Activated naive CD4-positive, alpha-beta T cell treated with anti-CD3 and anti-CD28 coated beads, Interleukin-2, amount 10 ng/mL, durations not matched to agents 7 days and 5 days (primary cell): ENCODE measurements around the gene STIM1.

Experiments used
- CTCF ChIA-PET: fragments of 350-600 bp; sonication (Branson Sonifier 250); formaldehyde crosslinking; loops from one replicate; lab custom pipeline; 2021; ENCODE audit warnings: antibody characterized with exemption; lab: Charles Lee
- DNase-seq: peaks from one replicate; pipeline ENCODE4 v3.0.0-alpha.2; 2020
- H3K27ac Mint-ChIP-seq: one replicate; pipeline ENCODE4 v1.8.0; 2021; ENCODE audit warnings: mild to moderate bottlenecking, moderate library complexity, mixed read lengths
- H3K27me3 Mint-ChIP-seq: one replicate; pipeline ENCODE4 v1.8.0; 2021; ENCODE audit warnings: mild to moderate bottlenecking, mixed read lengths
- H3K36me3 Mint-ChIP-seq: one replicate; pipeline ENCODE4 v1.8.0; 2021; ENCODE audit warnings: mixed read lengths
- H3K4me1 Mint-ChIP-seq: one replicate; pipeline ENCODE4 v1.8.0; 2021; ENCODE audit warnings: mixed read lengths
- H3K4me3 Mint-ChIP-seq: one replicate; pipeline ENCODE4 v1.8.0; 2021; ENCODE audit warnings: mild to moderate bottlenecking, moderate library complexity, mixed read lengths
- H3K9me3 Mint-ChIP-seq: one replicate; pipeline ENCODE4 v1.8.0; 2021; ENCODE audit warnings: mixed read lengths

STIM1 gene

DNA sequence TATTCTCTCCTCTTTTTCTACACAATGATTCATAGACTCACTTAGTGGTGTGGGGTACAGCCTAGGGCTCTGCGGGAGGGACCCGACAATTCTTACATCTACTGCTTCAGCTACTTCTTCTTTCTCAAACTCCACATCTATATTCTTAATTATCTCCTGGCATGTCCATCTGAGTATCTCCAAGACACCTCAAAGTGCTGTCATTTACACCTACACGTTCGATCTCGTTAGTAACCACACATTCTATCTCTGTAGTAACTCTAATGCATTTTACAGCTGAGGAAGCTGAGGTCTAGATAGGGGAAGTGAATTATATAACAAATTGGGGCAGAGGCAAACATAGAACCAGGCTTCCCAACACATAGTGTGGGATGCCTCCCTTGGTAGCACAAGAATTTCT is 211.4 kb downstream of the STIM1 start:
- H3K36me3 Mint-ChIP-seq: peaks cover 20% of the 10 kb centered on the region
- no peak overlapping the region for H3K27ac Mint-ChIP-seq
- peaks cover 36% of the 10 kb centered on the region for H3K4me1 Mint-ChIP-seq
- no peaks in the 10 kb centered on the region for H3K9me3 Mint-ChIP-seq
- no peaks in the 10 kb centered on the region for H3K27me3 Mint-ChIP-seq
- DNase-seq: no peak
- no peak overlapping the region for H3K4me3 Mint-ChIP-seq
- CTCF ChIA-PET: interaction anchor here (1.7 to 12.0 kb wide), 3 partner anchors 140 to 218 kb away, joined by 4 to 169 read pairs (median 7); partner anchors contain the start of gene STIM1

DNA sequence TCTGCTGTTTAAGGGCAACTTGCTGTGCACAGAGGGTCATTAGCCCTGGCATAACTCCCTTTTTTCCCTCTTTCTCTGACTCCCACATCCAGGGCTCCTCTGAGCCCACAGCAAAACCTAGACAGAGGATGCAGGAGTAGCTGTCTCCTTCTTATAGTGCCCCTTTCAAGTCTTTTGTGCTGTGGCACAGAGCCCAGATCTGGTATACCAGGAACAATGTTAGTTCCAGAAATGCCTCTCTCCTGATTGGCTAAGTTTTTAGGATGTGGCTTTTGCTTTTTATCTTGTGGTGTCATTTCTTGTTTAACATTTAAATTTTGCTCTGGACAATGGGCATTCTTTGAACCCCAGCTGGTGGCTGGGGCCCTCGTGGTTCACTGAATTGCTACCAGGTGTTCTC is 213.5 kb downstream of the STIM1 start:
- no peaks in the 10 kb centered on the region for H3K27me3 Mint-ChIP-seq
- H3K4me3 Mint-ChIP-seq: no peak overlapping the region
- H3K36me3 Mint-ChIP-seq: peaks cover 28% of the 10 kb centered on the region
- no peak for DNase-seq
- H3K27ac Mint-ChIP-seq: no peak overlapping the region
- CTCF ChIA-PET: interaction anchor here (1.5 to 12.0 kb wide), 5 partner anchors 142 to 230 kb away, joined by 4 to 169 read pairs (median 7); partner anchors contain the start of genes RHOG and STIM1
- H3K4me1 Mint-ChIP-seq: peaks cover 48% of the 10 kb centered on the region
- no peaks in the 10 kb centered on the region for H3K9me3 Mint-ChIP-seq

DNA sequence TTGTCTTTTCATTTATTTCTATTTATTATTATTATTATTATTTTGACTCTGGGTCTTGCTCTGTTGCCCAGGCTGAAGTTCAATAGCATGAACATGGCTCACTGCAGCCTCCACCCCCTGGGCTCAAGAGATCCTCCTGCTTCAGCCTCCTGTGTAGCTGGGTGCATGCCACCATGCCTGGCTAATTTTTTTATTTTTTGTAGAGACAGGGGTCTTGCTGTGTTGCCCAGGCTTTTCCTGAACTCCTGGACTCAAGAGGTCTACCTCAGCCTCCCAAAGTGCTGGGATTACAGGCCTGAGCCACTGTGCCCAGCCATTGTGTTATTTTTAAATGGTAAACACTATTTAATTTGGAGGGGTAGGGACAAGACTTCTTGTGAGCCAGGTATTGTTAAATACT is 215.9 kb downstream of the STIM1 start:
- no peak overlapping the region for H3K27ac Mint-ChIP-seq
- DNase-seq: no peak

DNA sequence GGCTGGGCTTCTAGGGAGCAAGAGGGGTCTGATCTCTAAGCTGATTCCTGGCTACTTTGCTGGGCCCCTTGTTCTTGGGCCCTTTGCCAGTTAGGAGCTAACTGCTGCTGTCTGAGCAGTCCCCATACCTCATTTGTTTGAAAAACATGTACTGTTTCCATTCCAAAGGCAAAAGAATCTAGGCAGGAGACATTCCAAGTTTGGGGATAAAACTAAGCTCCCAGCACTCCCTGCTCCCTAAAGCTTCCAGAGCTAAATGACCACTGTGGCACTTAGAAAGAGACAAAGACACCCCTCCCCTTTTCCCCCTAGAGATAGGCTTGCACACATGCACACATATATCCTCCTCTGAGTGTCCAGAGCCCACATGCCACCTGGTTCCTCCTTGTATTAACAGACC is 216.4 kb downstream of the STIM1 start:
- Mint-ChIP-seq H3K9me3 (no peaks in the 10 kb centered on the region), H3K4me3 (no peak overlapping the region), H3K4me1 (peaks cover 39% of the 10 kb centered on the region), H3K27me3 (no peaks in the 10 kb centered on the region), H3K36me3 (peaks cover 32% of the 10 kb centered on the region), H3K27ac (no peak overlapping the region)
- CTCF ChIA-PET: interaction anchor here (0.8 to 12.0 kb wide), 38 partner anchors 8 to 262 kb away, joined by 3 to 195 read pairs (median 6); partner anchors contain the start of genes PGAP2, RHOG and STIM1
- DNase-seq: no peak

More for the DNA sequence above, 215.9 kb downstream of the STIM1 start:
- CTCF ChIA-PET: interaction anchor here (0.8 to 12.0 kb wide), 23 partner anchors 8 to 246 kb away, joined by 3 to 195 read pairs (median 9); partner anchors contain the start of genes RHOG and STIM1
- Mint-ChIP-seq H3K36me3 (peaks cover 36% of the 10 kb centered on the region), H3K4me3 (no peak overlapping the region), H3K27me3 (no peaks in the 10 kb centered on the region), H3K4me1 (peaks cover 37% of the 10 kb centered on the region), H3K9me3 (no peaks in the 10 kb centered on the region)

DNA sequence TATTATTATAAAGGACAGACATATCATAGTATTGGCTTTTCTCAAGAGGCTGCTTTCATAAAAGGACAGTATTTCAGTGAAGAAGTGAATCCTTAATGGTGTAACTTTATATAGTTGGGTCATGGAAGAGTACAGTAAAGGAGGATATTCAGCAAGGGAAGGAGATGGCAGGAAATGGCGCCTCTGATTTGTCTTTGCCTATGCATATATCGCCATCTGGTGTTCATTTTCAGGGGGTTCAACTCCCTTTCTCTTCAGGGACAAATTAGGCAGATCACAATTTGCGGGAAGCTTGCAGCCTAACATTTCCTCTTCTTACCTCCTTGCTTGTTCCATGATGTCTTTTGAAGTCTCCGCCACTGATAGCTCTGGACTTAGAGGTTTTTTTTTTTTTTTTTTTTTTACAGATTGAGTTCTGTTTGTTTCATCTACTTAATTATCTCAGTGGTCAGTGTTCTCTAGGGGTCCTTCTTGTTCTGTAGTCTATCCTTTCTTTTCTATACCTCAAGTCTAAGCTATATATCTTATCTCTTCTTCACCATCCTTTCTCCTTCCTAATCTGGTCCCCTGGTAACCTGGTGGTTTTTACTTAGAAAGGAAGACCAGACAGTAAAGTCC is 217.3 kb downstream of the STIM1 start:
- peak; percentile 60 for DNase-seq
- H3K27ac Mint-ChIP-seq: peak overlapping the region; percentile 0
- no peaks in the 10 kb centered on the region for H3K27me3 Mint-ChIP-seq
- H3K36me3 Mint-ChIP-seq: peaks cover 29% of the 10 kb centered on the region
- no peak overlapping the region for H3K4me3 Mint-ChIP-seq
- H3K4me1 Mint-ChIP-seq: peaks cover 35% of the 10 kb centered on the region
- H3K9me3 Mint-ChIP-seq: no peaks in the 10 kb centered on the region
- CTCF ChIA-PET: interaction anchor here (0.6 to 12.0 kb wide), 54 partner anchors 9 to 263 kb away, joined by 3 to 195 read pairs (median 5); partner anchors contain the start of genes PGAP2, RHOG and STIM1

DNA sequence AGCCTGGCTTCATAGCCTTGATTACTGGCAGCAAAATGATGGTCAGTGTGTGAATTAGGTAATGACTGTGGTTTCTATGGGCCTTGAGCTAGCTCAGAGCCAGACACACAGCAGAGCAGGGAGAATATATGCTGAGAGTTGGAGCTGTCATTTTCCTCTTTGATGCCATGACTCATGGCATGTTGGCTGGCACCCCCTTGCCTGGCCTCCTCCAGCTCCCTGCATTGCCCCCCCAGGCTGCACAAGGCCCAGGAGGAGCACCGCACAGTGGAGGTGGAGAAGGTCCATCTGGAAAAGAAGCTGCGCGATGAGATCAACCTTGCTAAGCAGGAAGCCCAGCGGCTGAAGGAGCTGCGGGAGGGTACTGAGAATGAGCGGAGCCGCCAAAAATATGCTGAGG is 218.8 kb downstream of the STIM1 start:
- Mint-ChIP-seq H3K9me3 (no peaks in the 10 kb centered on the region), H3K27ac (peak overlapping the region; percentile 65), H3K4me1 (peaks cover 20% of the 10 kb centered on the region), H3K4me3 (no peak overlapping the region), H3K36me3 (peaks cover 32% of the 10 kb centered on the region), H3K27me3 (no peaks in the 10 kb centered on the region)
- CTCF ChIA-PET: interaction anchor here (1.0 to 12.0 kb wide), 11 partner anchors 11 to 264 kb away, joined by 3 to 195 read pairs (median 20); partner anchors contain the start of genes PGAP2 and STIM1
- no peak for DNase-seq

DNA sequence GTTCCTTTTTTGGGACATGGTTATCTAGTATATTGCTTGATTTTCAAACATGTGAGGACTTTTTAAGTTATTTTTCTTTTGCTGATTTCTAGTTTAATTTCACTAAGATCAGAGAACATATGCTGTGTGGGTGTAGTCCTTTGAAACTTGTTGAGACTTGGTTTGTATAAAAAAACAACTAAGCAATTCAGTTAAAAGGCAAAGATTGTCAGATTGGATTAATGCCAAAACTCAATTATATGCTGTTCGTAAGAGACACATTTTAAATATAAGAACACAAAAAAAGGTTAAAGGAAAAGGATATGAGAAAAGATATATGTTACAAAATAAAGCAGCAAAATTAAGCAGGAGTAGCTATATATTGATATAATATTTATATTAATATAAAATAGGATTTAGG is 221.3 kb downstream of the STIM1 start:
- H3K27ac Mint-ChIP-seq: no peak overlapping the region
- CTCF ChIA-PET: interaction anchor here (0.9 to 6.4 kb wide), 2 partner anchors 229 to 268 kb away, joined by 4 to 195 read pairs; no protein-coding TSS in a partner anchor

DNA sequence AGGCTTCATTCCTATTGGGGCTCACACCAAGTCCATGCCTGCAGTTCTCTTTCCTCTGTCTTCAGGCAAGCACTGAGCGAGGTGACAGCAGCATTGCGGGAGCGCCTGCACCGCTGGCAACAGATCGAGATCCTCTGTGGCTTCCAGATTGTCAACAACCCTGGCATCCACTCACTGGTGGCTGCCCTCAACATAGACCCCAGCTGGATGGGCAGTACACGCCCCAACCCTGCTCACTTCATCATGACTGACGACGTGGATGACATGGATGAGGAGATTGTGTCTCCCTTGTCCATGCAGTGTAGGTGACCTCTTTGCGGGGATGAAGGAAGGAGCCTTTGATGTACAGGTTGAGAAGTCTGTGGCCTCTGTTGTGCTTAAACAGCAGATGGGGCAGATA is 227.7 kb downstream of the STIM1 start:
- Mint-ChIP-seq H3K36me3 (peaks cover 66% of the 10 kb centered on the region), H3K4me1 (peaks cover 24% of the 10 kb centered on the region), H3K27ac (peak overlapping the region; percentile 71), H3K9me3 (no peaks in the 10 kb centered on the region), H3K4me3 (no peak overlapping the region), H3K27me3 (no peaks in the 10 kb centered on the region)
- DNase-seq: no peak
- CTCF ChIA-PET: interaction anchor here (3.2 kb wide), 1 partner anchor 11 kb away, joined by 25 read pairs; no protein-coding TSS in a partner anchor

More for the DNA sequence above, 221.3 kb downstream of the STIM1 start:
- H3K9me3 Mint-ChIP-seq: no peaks in the 10 kb centered on the region
- H3K27me3 Mint-ChIP-seq: no peaks in the 10 kb centered on the region
- no peak overlapping the region for H3K4me3 Mint-ChIP-seq
- DNase-seq: no peak
- H3K4me1 Mint-ChIP-seq: peaks cover 18% of the 10 kb centered on the region
- H3K36me3 Mint-ChIP-seq: peaks cover 40% of the 10 kb centered on the region

DNA sequence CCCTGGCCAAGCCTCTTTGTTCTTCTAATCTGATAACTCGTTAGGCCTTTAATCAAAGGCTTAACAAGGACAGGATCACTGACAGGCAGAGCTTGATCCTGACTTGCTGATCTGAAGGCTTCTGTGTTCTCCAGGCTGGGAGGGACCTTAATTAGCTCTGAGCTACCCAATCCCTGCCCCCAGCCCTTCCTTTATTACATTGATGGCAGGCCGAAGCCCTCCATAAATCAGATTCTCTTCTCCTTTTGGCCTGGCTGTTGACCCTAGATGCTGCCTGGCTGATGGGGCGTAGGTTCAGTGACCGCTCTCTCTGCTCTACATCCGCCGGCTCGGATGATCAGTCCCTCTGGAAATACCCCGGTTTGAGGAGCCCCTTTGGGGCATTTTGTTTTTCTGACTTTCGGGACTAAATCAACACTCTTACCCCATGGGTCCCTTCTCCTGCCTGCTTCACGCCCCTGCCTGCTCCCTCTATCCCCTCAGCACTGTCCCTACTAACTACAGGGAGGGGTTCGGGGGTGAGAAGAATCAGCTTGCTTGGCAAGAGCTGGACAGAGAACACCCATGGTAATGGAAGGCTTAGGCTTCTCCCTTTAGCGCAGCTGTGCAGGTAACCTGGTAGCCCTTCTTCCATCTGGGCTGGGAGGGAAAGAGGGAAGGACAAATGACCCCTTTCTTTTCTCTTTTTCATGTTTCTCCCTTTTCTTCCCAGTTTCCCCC is 229.1 kb downstream of the STIM1 start:
- no peaks in the 10 kb centered on the region for H3K9me3 Mint-ChIP-seq
- CTCF ChIA-PET: interaction anchor here (1.2 to 1.8 kb wide), 2 partner anchors 12 to 235 kb away, joined by 4 to 12 read pairs; no protein-coding TSS in a partner anchor
- H3K27ac Mint-ChIP-seq: peak overlapping the region; percentile 46
- H3K36me3 Mint-ChIP-seq: peaks cover 75% of the 10 kb centered on the region
- no peak for DNase-seq
- H3K4me3 Mint-ChIP-seq: no peak overlapping the region
- peaks cover 38% of the 10 kb centered on the region for H3K4me1 Mint-ChIP-seq
- no peaks in the 10 kb centered on the region for H3K27me3 Mint-ChIP-seq

DNA sequence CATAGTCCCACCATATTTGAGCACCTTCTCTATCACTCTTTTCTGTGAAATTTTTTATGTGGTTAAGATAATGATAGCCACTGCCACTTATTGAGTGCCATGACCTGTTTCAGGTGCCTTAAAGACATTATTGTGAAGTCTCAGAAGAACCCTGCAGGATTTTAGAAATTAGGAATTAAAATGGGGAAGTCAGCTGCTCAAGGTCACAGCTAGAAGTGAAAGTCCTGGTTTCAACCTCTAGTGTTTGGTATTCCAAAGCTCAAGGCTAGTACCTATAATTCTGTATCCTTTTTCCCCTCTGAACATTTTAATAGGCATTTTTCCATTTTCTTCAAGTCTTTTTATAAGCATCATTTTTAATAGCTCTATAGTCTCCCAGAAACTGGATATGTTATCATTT is 230.1 kb downstream of the STIM1 start:
- H3K4me1 Mint-ChIP-seq: peaks cover 46% of the 10 kb centered on the region
- H3K9me3 Mint-ChIP-seq: no peaks in the 10 kb centered on the region
- H3K4me3 Mint-ChIP-seq: no peak overlapping the region
- no peaks in the 10 kb centered on the region for H3K27me3 Mint-ChIP-seq
- H3K27ac Mint-ChIP-seq: no peak overlapping the region
- CTCF ChIA-PET: interaction anchor here (1.2 to 1.8 kb wide), 2 partner anchors 13 to 236 kb away, joined by 4 to 12 read pairs; no protein-coding TSS in a partner anchor
- peaks cover 80% of the 10 kb centered on the region for H3K36me3 Mint-ChIP-seq
- DNase-seq: no peak

DNA sequence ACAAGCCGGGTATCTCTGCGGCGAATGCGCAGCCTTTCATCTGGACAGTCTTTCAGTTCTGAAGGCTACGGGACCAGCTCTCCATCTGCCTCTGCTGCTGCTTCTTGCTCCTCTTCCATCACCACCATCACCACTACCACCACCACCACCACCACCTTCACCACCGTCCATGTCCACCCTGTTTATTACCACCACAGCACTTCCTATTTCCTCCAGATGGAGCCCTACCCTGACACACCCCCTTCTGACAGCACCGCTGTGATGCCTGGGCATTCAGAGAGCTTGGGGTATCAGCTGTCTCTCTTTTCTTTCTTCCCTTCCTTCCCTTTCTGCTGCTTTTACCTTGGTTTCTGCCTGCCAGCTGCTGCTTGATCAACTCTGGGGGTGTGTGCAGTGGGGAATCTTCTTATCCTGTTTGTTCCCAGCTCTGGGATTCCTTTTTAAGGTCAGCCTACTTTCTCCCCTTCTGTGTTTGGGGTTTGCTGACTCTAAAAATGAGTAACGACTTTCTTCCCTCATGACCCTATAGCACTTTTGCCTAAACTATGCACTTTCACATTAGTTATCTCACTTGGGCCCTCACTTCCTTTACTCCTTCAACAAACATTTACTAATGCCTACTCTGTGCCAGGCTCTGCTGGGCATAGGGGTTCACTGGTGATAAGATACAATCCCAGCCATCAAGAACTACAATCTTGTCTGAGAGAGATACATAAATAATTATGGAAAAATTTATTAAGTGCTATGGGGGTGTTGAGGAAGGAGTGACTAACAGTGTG is 231.3 kb downstream of the STIM1 start:
- Mint-ChIP-seq H3K4me1 (peaks cover 58% of the 10 kb centered on the region), H3K27me3 (no peaks in the 10 kb centered on the region), H3K27ac (peak overlapping the region; percentile 19), H3K36me3 (peaks cover 78% of the 10 kb centered on the region), H3K4me3 (no peak overlapping the region), H3K9me3 (no peaks in the 10 kb centered on the region)
- no peak for DNase-seq
- CTCF ChIA-PET: interaction anchor here (1.9 kb wide), 1 partner anchor 14 kb away, joined by 7 read pairs; no protein-coding TSS in a partner anchor

DNA sequence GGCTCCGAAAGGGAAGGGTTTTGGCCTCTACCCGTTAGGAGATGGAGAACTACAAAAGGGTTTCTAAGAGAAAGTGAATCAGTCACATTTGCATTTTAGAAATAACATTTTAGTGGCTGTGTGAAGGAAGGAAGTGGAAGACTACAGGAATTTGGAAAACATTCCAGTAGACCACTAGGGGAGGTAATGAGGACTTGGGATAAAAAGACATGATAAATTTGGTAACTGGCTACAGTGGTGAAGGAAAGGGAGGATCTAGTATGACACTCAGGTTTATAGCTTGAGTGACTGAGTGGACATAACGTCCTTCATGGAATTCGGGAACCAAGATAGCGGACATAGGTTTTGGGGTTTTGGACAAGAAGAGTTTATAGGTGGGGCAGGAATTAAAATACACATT is 232.1 kb downstream of the STIM1 start:
- no peak for DNase-seq
- Mint-ChIP-seq H3K9me3 (no peaks in the 10 kb centered on the region), H3K4me3 (no peak overlapping the region), H3K36me3 (peaks cover 83% of the 10 kb centered on the region), H3K27me3 (no peaks in the 10 kb centered on the region), H3K4me1 (peaks cover 66% of the 10 kb centered on the region), H3K27ac (peak overlapping the region; percentile 17)
- CTCF ChIA-PET: interaction anchor here (1.1 to 1.9 kb wide), 2 partner anchors 15 to 100 kb away, joined by 3 to 7 read pairs; no protein-coding TSS in a partner anchor

DNA sequence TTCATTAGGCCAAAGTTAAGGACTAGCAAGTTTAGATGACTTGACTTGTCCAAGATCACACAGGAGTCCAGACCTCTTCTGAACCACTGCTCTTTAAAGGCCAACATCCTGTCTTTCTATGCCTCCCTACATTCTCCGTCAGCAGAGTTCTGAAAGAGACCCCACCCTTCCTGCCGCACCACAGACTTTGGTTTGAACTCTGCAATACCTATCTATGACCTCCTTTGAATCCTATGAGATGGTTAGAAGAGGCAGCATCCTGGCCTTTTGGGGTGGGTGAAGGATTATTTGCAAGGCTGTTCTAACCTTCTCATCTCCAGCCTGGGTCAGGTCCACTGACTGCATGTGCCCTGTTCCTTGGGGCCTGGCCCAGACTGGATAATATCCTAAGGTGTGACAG is 234.8 kb downstream of the STIM1 start:
- H3K36me3 Mint-ChIP-seq: peaks cover 75% of the 10 kb centered on the region
- no peaks in the 10 kb centered on the region for H3K27me3 Mint-ChIP-seq
- H3K27ac Mint-ChIP-seq: peak overlapping the region; percentile 97
- H3K4me3 Mint-ChIP-seq: peak overlapping the region; percentile 87
- peak; percentile 85 for DNase-seq
- CTCF ChIA-PET: interaction anchor here (0.9 to 1.7 kb wide), 3 partner anchors 11 to 241 kb away, joined by 3 to 6 read pairs (median 5); no protein-coding TSS in a partner anchor
- H3K4me1 Mint-ChIP-seq: peaks cover 82% of the 10 kb centered on the region
- H3K9me3 Mint-ChIP-seq: no peaks in the 10 kb centered on the region
